ENCODE measurements around the gene ZBTB9.

ZBTB9 gene

DNA sequence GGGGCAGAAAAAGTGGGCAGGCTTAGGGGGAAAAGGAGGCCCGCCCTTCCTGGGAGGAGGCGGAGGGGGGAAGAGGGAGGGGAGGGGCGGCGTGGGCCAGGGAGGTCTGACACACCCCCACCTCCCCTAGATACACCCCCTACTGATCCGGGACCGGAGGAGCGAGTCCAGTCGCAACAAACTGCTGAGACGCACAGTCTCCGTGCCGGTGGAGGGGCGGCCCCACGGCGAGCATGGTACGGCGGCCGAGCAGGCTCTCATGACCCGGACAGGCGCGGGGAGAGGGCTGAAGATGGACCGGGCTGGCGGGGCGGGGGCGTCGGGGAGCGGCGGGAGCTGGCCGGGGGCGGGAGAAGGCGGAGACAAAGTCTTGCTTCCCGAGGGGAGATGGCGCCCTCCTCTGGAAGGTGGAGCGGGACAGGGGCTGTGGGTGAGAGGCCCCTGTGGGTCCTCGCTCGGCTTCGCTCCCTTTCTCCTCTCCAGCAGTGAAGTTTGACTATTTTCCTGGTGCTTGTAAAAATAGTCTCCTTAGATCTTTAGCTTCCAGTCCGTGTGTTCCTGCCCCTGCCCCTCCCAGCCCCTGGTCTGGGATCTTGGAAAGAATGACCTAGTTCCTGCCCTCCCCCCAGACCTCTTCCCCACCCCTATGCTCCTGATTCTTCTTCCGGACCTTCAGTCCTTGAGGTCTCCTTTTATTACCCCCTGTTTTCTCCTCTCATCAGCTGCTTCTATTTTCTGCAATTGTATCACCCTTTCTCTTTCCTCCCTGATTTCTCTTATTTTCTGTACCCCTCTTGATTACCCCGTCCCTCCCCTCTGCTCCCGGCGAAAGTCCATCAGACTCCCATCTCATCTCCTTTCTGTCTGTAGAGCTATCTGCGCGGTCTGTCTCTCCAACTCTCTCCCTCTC is 28.5 kb upstream of the ZBTB9 start:
- Histone ChIP-seq H3K79me2 (ENCODE audit: insufficient read depth, low read length) (no peaks in the 10 kb centered on the region), H3K4me3 (ENCODE audit: insufficient read depth, low read length, poor library complexity, severe bottlenecking) (peak overlapping the region; percentile 58), H3K9ac (ENCODE audit: low read length) (peak overlapping the region; percentile 65), H3K9me2 (replicated peaks; ENCODE audit: insufficient read depth, low read length) (no peaks in the 10 kb centered on the region), H2AFZ (ENCODE audit: low read depth, low read length, severe bottlenecking) (peak overlapping the region; percentile 35), H4K20me1 (ENCODE audit: low read depth, low read length) (no peaks in the 10 kb centered on the region), H3K9me3 (ENCODE audit: insufficient read depth, low read length) (no peaks in the 10 kb centered on the region), H3K4me2 (ENCODE audit: low read depth, low read length, poor library complexity, severe bottlenecking) (peak overlapping the region; percentile 72), H3K27ac (ENCODE audit: low read depth, low read length) (peak overlapping the region; percentile 2; the same call in 1 of the 2 replicates), H3F3A (ENCODE audit: insufficient read depth) (peaks cover 27% of the 10 kb centered on the region), H3K36me3 (ENCODE audit: low read length) (no peaks in the 10 kb centered on the region), H3K27me3 (ENCODE audit: low read length) (peaks cover 6% of the 10 kb centered on the region; the same call in 1 of the 2 replicates)
- TF ChIP-seq, protein P1, sequence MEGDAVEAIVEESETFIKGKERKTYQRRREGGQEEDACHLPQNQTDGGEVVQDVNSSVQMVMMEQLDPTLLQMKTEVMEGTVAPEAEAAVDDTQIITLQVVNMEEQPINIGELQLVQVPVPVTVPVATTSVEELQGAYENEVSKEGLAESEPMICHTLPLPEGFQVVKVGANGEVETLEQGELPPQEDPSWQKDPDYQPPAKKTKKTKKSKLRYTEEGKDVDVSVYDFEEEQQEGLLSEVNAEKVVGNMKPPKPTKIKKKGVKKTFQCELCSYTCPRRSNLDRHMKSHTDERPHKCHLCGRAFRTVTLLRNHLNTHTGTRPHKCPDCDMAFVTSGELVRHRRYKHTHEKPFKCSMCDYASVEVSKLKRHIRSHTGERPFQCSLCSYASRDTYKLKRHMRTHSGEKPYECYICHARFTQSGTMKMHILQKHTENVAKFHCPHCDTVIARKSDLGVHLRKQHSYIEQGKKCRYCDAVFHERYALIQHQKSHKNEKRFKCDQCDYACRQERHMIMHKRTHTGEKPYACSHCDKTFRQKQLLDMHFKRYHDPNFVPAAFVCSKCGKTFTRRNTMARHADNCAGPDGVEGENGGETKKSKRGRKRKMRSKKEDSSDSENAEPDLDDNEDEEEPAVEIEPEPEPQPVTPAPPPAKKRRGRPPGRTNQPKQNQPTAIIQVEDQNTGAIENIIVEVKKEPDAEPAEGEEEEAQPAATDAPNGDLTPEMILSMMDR (IDR thresholded peaks at IDR 0.05; ENCODE audit: insufficient read depth, low read length, poor library complexity, severe bottlenecking): peak; percentile 60
- no peak for TF ChIP-seq EZH2phosphoT487 (conservative IDR thresholded peaks at IDR 0.05; ENCODE audit: low read length)

DNA sequence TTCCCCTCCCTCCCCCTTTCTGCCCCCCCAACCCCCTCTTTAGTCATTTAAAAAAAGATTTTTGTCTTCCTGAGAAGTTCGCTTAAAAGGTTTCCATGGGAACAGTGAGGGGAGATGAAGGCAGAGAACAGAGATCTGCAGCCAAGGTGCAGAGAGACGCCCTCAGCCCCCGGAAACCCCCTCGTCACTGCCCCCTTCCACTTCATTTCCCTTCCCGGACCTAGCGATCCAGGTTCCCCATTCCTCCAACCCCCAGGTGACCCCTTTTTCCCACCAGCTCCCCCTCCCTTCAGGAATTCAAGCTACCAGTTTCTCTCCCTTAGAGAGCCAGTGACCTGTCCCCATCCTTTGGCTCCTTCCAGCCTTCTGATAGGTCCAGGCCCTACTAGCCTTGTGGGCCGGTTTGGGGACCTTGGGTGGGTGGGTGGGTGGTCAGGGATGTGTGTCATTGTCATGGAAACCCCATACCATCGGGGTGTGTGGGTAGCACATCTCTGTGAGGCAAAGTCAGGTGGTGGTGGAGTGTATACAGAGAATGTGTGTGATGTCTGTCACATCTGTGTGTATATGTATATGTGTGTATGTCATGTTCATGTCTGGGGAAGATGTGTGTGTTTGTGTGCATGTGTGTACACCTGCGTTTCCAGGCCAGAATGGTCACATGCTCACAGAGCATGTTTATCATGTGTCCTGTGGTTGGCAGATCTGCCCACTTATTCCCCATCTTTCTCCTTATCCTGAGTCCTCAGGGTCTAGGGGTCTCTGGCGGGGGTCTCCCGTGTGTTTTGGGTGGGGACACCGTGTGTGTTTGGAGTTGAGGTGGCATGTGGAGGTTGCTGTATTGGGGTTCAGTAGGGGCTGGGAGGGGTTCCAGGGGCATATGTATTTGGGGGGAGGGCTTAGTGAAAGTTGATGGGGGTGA is 27.5 kb upstream of the ZBTB9 start:
- Histone ChIP-seq H2AFZ (ENCODE audit: low read depth, low read length, severe bottlenecking) (no peak overlapping the region), H3K9me3 (ENCODE audit: insufficient read depth, low read length) (no peaks in the 10 kb centered on the region), H3K4me3 (ENCODE audit: insufficient read depth, low read length, poor library complexity, severe bottlenecking) (peak overlapping the region; percentile 58), H3K27ac (ENCODE audit: low read depth, low read length) (no peak overlapping the region), H3K9me2 (replicated peaks; ENCODE audit: insufficient read depth, low read length) (no peaks in the 10 kb centered on the region), H3K27me3 (ENCODE audit: low read length) (peaks cover 6% of the 10 kb centered on the region; the same call in 1 of the 2 replicates), H3K9ac (ENCODE audit: low read length) (peak overlapping the region; percentile 65), H3K4me2 (ENCODE audit: low read depth, low read length, poor library complexity, severe bottlenecking) (peak overlapping the region; percentile 72), H3K36me3 (ENCODE audit: low read length) (no peaks in the 10 kb centered on the region), H3F3A (ENCODE audit: insufficient read depth) (peaks cover 23% of the 10 kb centered on the region), H4K20me1 (ENCODE audit: low read depth, low read length) (no peaks in the 10 kb centered on the region), H3K79me2 (ENCODE audit: insufficient read depth, low read length) (no peaks in the 10 kb centered on the region)
- TF ChIP-seq, protein P1 (IDR thresholded peaks at IDR 0.05; ENCODE audit: insufficient read depth, low read length, poor library complexity, severe bottlenecking): no peak
- TF ChIP-seq EZH2phosphoT487 (conservative IDR thresholded peaks at IDR 0.05; ENCODE audit: low read length): no peak

DNA sequence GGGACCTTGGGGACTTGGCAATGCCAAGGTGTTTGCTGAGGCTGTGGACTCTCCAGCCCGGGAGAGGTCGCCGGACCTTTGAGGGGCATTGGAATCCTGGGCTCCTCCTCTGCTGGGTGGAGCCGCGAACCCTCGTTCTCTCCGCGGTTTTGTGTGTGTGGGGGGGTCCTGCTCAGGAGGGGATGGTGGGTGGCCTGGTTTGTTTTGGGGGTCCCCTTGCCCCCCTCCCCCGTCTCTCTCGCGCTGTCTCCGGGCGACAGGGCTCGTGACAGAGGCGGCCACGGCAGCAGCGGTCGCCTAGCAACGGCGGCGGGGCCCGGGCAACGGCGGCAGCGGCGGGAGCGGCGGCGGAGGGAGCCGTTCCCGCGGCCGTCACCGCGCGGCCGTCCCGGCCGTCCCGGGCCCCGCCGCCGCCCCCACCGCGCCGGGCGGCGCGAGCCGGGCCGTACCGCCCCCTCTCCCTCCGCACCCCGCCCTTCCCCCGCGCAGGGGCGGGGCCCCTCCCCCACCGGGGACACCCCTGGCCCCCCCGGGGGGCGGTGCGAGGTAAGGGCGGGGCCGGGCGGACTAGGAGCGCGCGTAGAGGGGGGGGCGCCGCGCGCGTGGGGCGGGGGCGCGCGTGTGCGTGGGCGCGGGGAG is 26.7 kb upstream of the ZBTB9 start:
- TF ChIP-seq, protein P1 (IDR thresholded peaks at IDR 0.05; ENCODE audit: insufficient read depth, low read length, poor library complexity, severe bottlenecking): no peak
- TF ChIP-seq EZH2phosphoT487 (conservative IDR thresholded peaks at IDR 0.05; ENCODE audit: low read length): no peak
- H3K79me2 ChIP-seq (ENCODE audit: insufficient read depth, low read length): no peaks in the 10 kb centered on the region
- H3K4me2 ChIP-seq (ENCODE audit: low read depth, low read length, poor library complexity, severe bottlenecking): peak overlapping the region; percentile 60
- H3K9ac ChIP-seq (ENCODE audit: low read length): peak overlapping the region; percentile 42
- H4K20me1 ChIP-seq (ENCODE audit: low read depth, low read length): no peaks in the 10 kb centered on the region
- peak overlapping the region; percentile 56 for H3K4me3 ChIP-seq (ENCODE audit: insufficient read depth, low read length, poor library complexity, severe bottlenecking)
- H3K27me3 ChIP-seq (ENCODE audit: low read length): peaks cover 6% of the 10 kb centered on the region; the same call in 1 of the 2 replicates
- peaks cover 23% of the 10 kb centered on the region for H3F3A ChIP-seq (ENCODE audit: insufficient read depth)
- no peaks in the 10 kb centered on the region for H3K9me2 ChIP-seq (replicated peaks; ENCODE audit: insufficient read depth, low read length)
- no peak overlapping the region for H2AFZ ChIP-seq (ENCODE audit: low read depth, low read length, severe bottlenecking)
- H3K9me3 ChIP-seq (ENCODE audit: insufficient read depth, low read length): no peaks in the 10 kb centered on the region
- no peak overlapping the region for H3K27ac ChIP-seq (ENCODE audit: low read depth, low read length)
- H3K36me3 ChIP-seq (ENCODE audit: low read length): no peaks in the 10 kb centered on the region
